K562 treated with DMSO at 1 percent for 48 hours (cell line): ENCODE data around the gene ECHDC1. TPM values are rescaled to one million over a fixed set of nuclear protein-coding genes. Genes with fewer than 3 reads are reported as not detected.

Source experiments
- total RNA-seq: library from RNA; unstranded; fragments of 300-600 nt; gene quantifications from 2 replicates; pipeline ENCODE4 v1.2.3, GENCODE V29; 2022; ENCODE audit warnings: low replicate concordance; ENCODE audit errors: extremely low read depth

The ECHDC1 gene
- not detected in 2 replicates for total RNA-seq

GRCh38 chr6:127342946-127343808 is at the start of gene ECHDC1:
Gene ECHDC1 (minus strand): TSS chr6:127343609. CDS start chr6:127331028, 12,581 bp downstream.

GRCh38 chr6:127266178-127266891 is 77.1 kb downstream of the ECHDC1 start, which contains the start of gene RNF146:
Gene RNF146 (plus strand): TSS chr6:127266864. CDS start chr6:127280339, 13,475 bp downstream.

Other genes starting within 250 kb of the ECHDC1 start
- not detected in 2 replicates for gene RSPO3, start 224.9 kb downstream of the ECHDC1 start, total RNA-seq
- not detected in 2 replicates for gene RNF146, start 76.7 kb downstream of the ECHDC1 start, total RNA-seq
- gene KIAA0408, start 115.8 kb upstream of the ECHDC1 start, total RNA-seq: not detected in 2 replicates
- not detected in 2 replicates for gene C6orf58, start 233.6 kb upstream of the ECHDC1 start, total RNA-seq